ENCODE data around the gene UNK.
"Not testable (repeated sequence)": the region's sequence is repeated elsewhere in the genome, so short reads cannot be mapped to it uniquely, and the experiment has no call there.

The UNK gene

GRCh38 chr17:75755205-75755901 lies 29.3 kb upstream of the UNK start:
- no peak for DNase-seq (ENCODE audit: low spot score)

DNA sequence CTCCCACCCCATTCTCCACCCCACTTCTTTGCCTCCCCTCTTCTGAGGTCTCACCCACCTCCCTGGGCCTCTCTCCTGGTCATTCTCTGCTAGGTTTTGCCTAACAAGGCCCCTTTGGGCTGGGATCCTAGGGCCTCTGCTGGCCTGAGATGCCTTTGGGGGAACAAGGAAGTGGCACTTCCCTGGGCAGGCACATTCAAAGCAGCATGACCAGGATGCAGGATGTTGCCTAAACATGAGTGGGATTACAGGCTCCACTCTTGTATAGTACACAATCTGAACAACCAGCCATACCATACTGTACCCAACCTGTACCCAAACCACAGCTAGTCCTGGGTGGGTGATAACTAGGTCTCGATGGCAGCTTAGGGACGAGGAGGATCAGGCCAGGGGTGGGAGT lies 28.6 kb upstream of the UNK start:
- DNase-seq (ENCODE audit: low spot score): no peak

- no peak for DNase-seq (ENCODE audit: low spot score)
Observed at GRCh38 chr17:75756451-75757085, 28.0 kb upstream of the UNK start.

GRCh38 chr17:75757086-75757681 lies 27.4 kb upstream of the UNK start:
- no peak for DNase-seq (ENCODE audit: low spot score)

- no peak for DNase-seq (ENCODE audit: low spot score)
Observed at GRCh38 chr17:75758131-75758905, 26.3 kb upstream of the UNK start.

- no peak for DNase-seq (ENCODE audit: low spot score)
Observed at GRCh38 chr17:75759457-75759856, 25.1 kb upstream of the UNK start.

DNA sequence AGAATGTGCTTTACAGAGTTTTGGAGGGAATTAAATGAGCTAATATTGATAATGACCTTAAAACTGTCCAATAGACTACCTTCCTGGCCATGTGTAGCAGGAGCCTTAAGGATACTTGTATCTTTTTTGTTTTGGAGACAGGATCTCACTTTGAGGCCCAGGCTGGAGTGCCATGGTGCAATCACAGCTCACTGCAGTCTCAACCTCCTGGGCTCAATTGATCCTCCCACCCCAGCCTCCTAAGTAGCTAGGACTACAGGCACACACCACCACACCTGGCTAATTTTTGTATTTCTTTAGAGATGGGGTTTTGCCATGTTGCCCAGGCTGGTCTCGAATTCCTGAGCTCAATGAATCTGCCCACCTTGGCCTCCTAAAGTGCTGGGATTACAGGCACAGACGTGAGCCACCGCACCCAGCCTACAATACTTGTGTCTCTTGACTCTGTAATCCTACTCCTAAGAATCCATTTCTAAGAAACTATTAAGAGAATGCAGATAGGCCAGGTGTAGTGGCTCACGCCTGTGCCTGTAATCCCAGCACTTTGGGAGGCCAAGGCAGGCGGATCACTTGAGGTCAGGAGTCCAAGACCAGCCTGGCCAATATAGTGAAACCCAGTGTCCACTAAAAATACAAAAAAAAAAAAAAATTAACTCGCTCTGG lies 24.5 kb upstream of the UNK start:
- not testable (repeated sequence) for DNase-seq (ENCODE audit: low spot score)

DNA sequence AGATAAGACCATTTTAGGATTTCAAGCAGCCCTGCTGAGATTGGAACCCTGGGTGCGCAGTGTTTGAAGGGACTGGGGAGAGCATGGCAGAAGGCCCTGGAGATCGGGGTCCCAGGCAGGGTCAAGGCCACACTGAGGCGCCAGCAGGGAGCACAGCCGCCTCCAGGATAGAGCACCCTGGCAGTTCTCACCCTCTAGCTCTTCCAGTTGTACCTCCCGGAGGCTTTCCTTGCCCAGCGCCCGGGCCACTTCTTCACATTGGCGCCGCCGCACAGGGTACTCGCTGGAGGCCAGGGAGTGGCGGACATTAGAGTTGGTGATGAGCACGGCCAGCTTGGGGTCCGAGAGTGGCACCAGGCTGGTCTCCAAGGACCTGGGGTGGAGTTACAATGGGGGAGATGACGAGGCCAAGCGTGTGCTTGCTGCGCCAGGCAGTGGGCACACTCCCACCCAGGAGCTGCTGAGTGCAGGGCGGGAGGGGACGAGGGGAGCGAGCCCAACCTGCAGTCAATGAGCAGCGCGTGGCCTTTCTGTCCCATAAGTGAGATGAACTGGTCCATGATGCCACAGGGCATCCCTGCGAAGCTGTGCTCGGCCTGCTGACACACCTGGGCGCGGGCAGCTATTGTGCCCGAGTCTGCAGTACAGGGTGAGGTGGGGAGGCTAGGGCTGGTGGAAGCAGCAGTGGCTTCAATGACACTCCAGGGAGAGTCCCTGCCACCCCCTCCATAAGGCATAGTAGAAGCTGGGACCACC lies 21.9 kb upstream of the UNK start:
- DNase-seq (ENCODE audit: low spot score): no peak

DNA sequence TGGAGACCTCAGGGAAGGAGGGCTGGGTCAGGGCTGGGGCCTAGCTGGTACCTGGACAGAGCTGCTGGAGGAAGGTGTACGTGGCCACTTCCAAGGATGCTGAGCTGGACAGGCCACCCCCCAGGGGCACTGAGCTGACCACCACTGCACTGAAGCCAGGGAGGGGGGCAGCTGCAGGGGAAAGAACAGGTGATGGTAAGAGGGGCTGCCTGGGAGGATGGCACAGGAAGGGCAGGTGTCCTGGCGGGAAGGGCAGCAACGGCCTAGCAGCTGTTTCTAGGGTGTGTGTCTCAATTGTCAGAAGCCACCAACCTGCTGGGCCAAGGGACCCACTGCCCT lies 21.4 kb upstream of the UNK start:
- no peak for DNase-seq (ENCODE audit: low spot score)

GRCh38 chr17:75763613-75764416 lies 20.8 kb upstream of the UNK start:
- DNase-seq (ENCODE audit: low spot score): no peak

DNA sequence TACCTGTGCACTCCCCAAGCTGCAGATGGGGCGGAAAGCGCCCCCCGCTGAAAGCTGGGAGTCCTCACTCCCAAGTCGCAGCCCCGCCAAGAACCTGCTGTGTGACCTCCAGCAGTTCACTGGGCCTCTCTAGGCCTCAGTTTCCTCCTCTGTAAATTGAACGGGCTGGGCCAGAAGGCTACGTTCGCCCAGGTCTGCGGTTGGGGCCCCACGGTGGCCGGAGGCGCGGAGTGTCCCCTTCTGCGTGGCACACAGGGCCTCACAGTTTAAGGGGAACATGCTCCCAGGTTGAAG lies 20.2 kb upstream of the UNK start:
- no peak for DNase-seq (ENCODE audit: low spot score)

DNA sequence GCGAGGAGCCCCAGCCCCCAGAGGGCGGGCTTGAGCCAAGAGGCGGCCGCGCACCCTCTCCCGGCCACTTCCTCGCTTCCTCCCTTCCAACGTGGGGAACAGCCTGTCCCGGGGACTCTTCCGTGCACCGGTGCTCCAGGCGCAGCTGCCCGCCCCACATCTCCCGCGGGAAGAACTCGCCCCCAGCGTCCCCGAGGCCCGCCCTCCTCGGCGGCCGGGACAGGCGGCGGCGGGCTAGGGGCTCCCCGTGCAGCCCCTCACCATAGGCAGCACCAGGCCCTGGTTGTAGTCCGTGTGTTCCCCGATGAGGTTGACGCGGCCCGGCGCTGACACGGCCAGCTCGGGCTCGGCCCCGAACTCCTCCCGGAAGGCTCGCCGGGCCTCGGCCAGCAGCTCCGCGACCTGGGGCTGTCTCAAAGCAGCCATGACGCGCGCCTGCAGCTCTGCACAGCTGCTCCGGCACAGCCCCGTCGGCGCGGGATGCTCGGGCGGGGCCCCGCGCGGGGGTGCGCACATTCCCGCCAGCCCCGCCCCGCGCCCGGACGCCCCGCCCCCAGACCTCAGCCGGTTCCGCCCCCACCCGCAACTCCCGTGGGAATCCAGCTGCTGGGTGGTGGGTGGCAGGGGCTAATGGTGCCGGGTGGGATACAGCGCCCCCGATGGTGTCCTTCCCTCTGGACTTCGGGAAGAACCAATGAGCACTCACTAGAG lies 19.7 kb upstream of the UNK start, which contains the start of gene GALK1:
Gene GALK1 (minus strand): TSS at position 482 of the 711 bp plus-strand sequence. CDS start 56 bp downstream, at position 426.
- peak; percentile 86 for DNase-seq (ENCODE audit: low spot score)

DNA sequence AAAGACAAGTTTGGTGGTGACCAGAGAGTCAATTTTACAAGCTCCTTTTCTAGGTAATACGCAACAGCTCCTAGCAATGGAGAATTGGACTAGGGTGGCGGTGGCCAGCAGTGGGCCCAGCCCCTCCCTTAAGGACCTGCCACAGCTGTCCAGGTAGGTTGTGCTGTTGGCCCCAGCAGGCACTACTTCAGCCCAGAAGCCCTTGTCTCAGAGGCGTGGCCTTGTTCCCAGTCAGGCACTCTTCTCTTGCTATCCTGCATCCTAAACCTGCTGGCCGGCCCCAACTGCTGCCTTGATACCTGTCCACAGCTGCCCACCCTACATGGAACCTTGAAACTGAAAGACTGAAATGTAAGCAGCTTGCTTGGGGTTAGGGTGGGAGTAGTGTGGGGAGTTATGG lies 18.6 kb upstream of the UNK start:
- DNase-seq (ENCODE audit: low spot score): no peak

DNA sequence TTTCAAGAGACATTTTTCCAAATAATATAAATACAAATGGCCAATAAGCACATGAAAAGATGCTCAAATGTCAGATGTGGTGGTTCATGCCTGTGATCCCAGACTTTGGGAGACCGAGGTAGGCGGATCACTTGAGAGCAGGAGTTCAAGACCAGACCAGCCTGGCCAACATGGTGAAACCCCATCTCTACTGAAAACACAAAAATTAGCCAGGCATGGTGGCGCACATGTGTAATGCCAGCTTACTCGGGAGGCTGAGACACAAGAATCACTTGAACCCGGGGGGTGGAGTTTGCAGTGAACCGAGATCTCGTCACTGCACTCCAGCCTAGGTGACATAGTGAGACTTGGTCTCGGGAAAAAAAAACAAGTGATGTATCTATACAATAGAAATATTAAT lies 16.7 kb upstream of the UNK start:
- DNase-seq (ENCODE audit: low spot score): no peak

GRCh38 chr17:75769536-75769935 lies 15.1 kb upstream of the UNK start:
- no peak for DNase-seq (ENCODE audit: low spot score)

DNA sequence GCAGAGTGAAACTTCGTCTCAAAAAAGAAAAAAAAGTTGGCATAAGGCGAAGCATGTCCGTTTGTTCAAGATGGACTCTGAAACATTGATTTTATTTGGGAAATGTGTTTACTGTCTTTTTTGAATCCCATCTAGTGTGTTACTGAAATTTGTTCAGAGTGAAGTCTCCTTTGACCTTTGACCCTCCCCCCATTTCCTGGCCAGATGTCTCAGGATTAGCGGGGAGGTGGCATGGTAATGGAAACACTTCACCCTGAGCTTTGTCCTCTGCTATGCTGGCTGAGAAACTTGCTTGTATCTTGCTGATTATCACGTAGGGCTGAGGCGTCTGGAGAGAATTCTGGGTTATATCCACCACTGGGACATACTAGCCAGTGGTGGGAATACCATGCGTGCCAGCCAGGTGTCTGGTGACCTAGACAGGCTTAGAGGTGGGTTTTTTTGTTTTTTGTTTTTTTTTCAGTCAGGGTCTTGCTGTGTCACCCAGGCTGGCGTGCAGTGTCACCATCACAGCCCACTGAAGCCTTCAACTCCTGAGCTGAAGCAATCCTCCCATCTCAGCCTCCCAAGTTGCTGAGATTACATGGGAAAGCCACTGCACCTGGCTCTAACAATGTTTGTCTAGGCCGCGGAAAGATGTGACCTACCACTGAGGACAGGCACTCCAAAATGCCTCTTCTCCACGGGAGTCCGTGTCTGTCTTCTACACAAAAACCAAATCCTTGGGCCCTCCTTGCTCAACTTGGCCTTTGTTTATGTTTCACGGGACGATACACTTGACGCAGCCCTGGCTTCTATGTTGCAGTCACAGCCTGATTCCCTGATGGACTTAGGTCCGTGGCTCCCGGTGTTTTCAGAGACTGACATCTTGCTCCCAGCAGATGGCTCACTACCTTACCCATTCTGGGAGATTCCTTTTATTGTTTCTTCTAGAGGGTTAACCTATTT lies 13.0 kb upstream of the UNK start:
- DNase-seq (ENCODE audit: low spot score): no peak

GRCh38 chr17:75773121-75773807 lies 11.3 kb upstream of the UNK start:
- DNase-seq (ENCODE audit: low spot score): no peak

DNA sequence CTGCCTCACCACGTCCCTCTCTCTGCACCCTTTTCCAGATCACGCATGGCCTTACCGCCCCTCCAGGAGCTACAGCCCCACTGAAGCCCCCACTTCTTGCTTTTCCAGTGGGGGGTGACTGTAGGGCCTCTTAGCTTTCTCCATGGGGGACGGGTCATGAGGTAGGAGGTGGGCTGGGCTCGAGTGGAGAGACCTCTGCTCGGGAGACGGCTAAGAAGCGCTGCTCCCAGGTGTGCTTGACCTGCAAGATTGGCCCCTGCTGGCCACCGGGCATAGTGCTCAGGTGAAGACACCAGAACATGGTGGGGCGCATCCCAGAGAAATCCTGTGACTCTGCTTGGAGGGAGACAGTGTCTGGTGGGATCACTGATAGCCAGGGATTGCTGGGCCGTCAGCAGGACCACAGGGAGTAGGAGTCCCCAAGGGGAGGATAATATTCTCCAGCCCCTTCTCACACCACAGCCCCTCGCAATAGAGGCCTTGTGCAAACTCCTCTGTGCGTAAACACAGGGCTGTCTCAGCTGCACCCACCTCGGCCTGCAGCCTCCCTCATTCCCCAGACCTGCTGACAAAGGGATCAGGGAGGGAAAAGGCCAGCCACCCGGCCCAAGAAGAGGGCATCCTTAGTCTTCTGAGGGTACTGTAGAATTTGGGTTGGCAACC lies 10.7 kb upstream of the UNK start:
- DNase-seq (ENCODE audit: low spot score): no peak
